HepG2 (cell line): ENCODE measurements around the gene LMX1B.

Experiments
- ELF1 ChIP-seq: sonication (generic); formaldehyde crosslinking; IDR thresholded peaks from 2 replicates; pipeline ENCODE4 v1.4.0; 2020; ENCODE audit warnings: missing genetic modification reagents
- IRF9 ChIP-seq: sonication (generic); formaldehyde crosslinking; IDR thresholded peaks from 2 replicates; pipeline ENCODE4 v1.8.0; 2022; ENCODE audit warnings: missing genetic modification reagents, mild to moderate bottlenecking, borderline replicate concordance
- MYC ChIP-seq: sonication (generic); formaldehyde crosslinking; IDR thresholded peaks from 2 replicates; pipeline ENCODE4 v1.9.0; 2021; ENCODE audit warnings: missing genetic modification reagents, borderline replicate concordance
- ZNF274 ChIP-seq: sonication (generic); formaldehyde crosslinking; IDR thresholded peaks from 2 replicates; pipeline ENCODE4 v1.5.1; 2020; ENCODE audit warnings: mild to moderate bottlenecking, missing genetic modification reagents

- TF ChIP-seq ELF1 (CRISPR knock-in tag) (no peak), IRF9 (CRISPR knock-in tag) (no peak), MYC (CRISPR knock-in tag) (no peak), ZNF274 (CRISPR knock-in tag) (no peak)
These were observed 80.7 kb downstream of the LMX1B start for GRCh38 chr9:126694206-126695081.
